CMK (cell line): ENCODE results near the gene GNB5.
"Not testable (repeated sequence)": the region's sequence is repeated elsewhere in the genome, so short reads cannot be mapped to it uniquely, and the experiment has no call there.

Experiments
- DNase-seq: peaks from one replicate; pipeline ENCODE4 v3.0.0-alpha.2; 2010; ENCODE audit warnings: low read depth

The GNB5 gene

GRCh38 chr15:52206446-52206845, 15.3 kb upstream of the GNB5 start:
- DNase-seq: no peak

GRCh38 chr15:52204657-52205056, 13.5 kb upstream of the GNB5 start:
- DNase-seq: no peak

GRCh38 chr15:52200831-52201365, 9.7 kb upstream of the GNB5 start:
- no peak for DNase-seq

GRCh38 chr15:52199271-52199670, 8.1 kb upstream of the GNB5 start:
- DNase-seq: no peak

GRCh38 chr15:52196891-52197290, 5.7 kb upstream of the GNB5 start:
- no peak for DNase-seq

- DNase-seq: no peak
Observed at GRCh38 chr15:52193791-52194190, 2.6 kb upstream of the GNB5 start.

GRCh38 chr15:52193321-52193720, 2.1 kb upstream of the GNB5 start:
- DNase-seq: no peak

- DNase-seq: no peak
Observed at GRCh38 chr15:52186651-52187486, 4.3 kb downstream of the GNB5 start.

- no peak for DNase-seq
Observed at GRCh38 chr15:52185151-52185561, 6.0 kb downstream of the GNB5 start.

- DNase-seq: no peak
Observed at GRCh38 chr15:52184721-52185120, 6.5 kb downstream of the GNB5 start.

GRCh38 chr15:52183562-52184173, 7.5 kb downstream of the GNB5 start:
- no peak for DNase-seq

GRCh38 chr15:52181938-52182780, 9.0 kb downstream of the GNB5 start:
- no peak for DNase-seq

GRCh38 chr15:52180851-52181450, 10.2 kb downstream of the GNB5 start:
- no peak for DNase-seq

- DNase-seq: no peak
Observed at GRCh38 chr15:52180196-52180835, 10.9 kb downstream of the GNB5 start.

GRCh38 chr15:52179278-52180195, 11.7 kb downstream of the GNB5 start:
- DNase-seq: peak; percentile 11

- no peak for DNase-seq
Observed at GRCh38 chr15:52178765-52179164, 12.4 kb downstream of the GNB5 start.

GRCh38 chr15:52172869-52173268, 18.3 kb downstream of the GNB5 start:
- DNase-seq: no peak

- no peak for DNase-seq
Observed at GRCh38 chr15:52171807-52172206, 19.4 kb downstream of the GNB5 start.

- no peak for DNase-seq
Observed at GRCh38 chr15:52171386-52171785, 19.8 kb downstream of the GNB5 start.

- not testable (repeated sequence) for DNase-seq
Observed at GRCh38 chr15:52170199-52170598, 21.0 kb downstream of the GNB5 start.
